HUDEP-2 (cell line): ENCODE data around the gene DRG2.

Source experiments
- DNase-seq, 76 experiments: peaks; one replicate each; lab custom pipeline; 2025; ENCODE audit not compliant: unreplicated experiment in 76 of 76; lab: John Stamatoyannopoulos, UW

The DRG2 gene, protein sequence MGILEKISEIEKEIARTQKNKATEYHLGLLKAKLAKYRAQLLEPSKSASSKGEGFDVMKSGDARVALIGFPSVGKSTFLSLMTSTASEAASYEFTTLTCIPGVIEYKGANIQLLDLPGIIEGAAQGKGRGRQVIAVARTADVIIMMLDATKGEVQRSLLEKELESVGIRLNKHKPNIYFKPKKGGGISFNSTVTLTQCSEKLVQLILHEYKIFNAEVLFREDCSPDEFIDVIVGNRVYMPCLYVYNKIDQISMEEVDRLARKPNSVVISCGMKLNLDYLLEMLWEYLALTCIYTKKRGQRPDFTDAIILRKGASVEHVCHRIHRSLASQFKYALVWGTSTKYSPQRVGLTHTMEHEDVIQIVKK

GRCh38 chr17:18087610-18088491 lies at the start of gene DRG2:
Gene DRG2, plus strand, starts transcription at chr17:18087948. Its CDS starts 76 bp downstream, at chr17:18088024.
- peak in 74 of 76 experiments; percentile 18 to 94 (median 84) for DNase-seq

- peak in 6 of 76 experiments; percentile 9 to 72 (median 40) for DNase-seq
Observed at GRCh38 chr17:18038149-18038850, 49.4 kb upstream of the DRG2 start.

- peak; percentile 74 to 99 (median 98) for DNase-seq
Observed at GRCh38 chr17:18038861-18039534, 48.8 kb upstream of the DRG2 start, which contains the start of the genes ATPAF2 and GID4. Gene ATPAF2, minus strand, starts transcription at chr17:18039168. Its CDS starts 155 bp downstream, at chr17:18039013. Gene GID4, plus strand, starts transcription at chr17:18039408. Its CDS starts 57 bp downstream, at chr17:18039465.

DNA sequence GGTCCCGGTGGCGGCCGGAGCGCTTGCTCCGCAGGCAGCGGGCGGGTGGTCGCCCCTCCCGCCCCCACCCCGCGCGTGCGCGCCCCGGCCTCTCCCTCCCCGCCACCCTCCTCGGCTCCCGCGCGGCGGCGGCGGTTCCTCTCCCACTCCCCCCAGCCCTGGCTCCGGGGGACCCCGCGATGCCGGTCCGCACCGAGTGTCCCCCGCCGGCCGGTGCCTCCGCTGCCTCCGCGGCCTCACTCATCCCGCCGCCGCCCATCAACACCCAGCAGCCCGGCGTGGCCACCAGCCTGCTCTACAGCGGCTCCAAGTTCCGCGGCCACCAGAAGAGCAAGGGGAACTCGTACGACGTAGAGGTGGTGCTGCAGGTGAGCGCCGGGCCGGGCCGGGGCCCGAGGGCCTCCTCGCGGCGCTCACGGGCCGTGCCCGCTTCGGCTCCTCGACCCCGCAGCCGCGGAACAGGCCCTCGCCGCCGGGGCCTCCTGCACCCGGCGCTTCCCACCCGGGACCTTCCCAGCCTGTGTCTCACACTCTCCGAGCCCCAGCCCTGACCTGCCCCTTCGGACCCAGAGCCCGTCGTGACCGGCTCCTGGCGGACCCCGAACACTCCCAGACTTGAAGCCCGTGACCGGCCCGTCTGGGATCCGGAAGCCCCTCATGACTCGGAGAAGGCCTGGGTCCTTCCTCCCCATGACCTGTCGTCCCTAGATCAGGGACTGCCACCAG lies 48.0 kb upstream of the DRG2 start:
- peak in 13 of 76 experiments; percentile 24 to 68 (median 34) for DNase-seq

GRCh38 chr17:18040261-18040858 lies 47.4 kb upstream of the DRG2 start:
- peak in 7 of 76 experiments; percentile 3 to 27 (median 17) for DNase-seq

GRCh38 chr17:18041776-18042175 lies 46.0 kb upstream of the DRG2 start:
- peak in 45 of 76 experiments; percentile 8 to 61 (median 36) for DNase-seq

- peak in 72 of 76 experiments; percentile 24 to 90 (median 70) for DNase-seq
Observed at GRCh38 chr17:18042983-18043382, 44.8 kb upstream of the DRG2 start.

GRCh38 chr17:18043491-18043890 lies 44.3 kb upstream of the DRG2 start:
- peak in 13 of 76 experiments; percentile 15 to 46 (median 32) for DNase-seq

DNA sequence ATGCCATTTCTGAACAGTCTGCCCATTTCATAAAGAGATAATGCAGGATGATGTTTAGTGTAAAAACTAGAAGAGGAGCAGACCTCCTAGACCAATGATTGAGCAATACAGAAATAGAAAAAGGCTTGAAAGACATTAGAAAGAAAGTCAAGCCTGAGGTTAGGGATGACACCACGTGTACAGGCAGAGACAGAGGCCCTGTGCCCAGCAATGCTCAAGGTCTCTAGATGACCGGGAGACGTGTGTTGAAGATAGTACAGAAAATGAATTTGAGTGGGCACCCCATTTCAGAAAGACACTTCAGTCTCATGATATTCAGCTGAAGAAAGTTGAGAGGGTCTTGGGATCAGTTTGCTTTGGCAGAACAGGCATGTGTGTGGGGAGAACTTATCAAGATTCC lies 43.1 kb upstream of the DRG2 start:
- no peak for DNase-seq

DNA sequence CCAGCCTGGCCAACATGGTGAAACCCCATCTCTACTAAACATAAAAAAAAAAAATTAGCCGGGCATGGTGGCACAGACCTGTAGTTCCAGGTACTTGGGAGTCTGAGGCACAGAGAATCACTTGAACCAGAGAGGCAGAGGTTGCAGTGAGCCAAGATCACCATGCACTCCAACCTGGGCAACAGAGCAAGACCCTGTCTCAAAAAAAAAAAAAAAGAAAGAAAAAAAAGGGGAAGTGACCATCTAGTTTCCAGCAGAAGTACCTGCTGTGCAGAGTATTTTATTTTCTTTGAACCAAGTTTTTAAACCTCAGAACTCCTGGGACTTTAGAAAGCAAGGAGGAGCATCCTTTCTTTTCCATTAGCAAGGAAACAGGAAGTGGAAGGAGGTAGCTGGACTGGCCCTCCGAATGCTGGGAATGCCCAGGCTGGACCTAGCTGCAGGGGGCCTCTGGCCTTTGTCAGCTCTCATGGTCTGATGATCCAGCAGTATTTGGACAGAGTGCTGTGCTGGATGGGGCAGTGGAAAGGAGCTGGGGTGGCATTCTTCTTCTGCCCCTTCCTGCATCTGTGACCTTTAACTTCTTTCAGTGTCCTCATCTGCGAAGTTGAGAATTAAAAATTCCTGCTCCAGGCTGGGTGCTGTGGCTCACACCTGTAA lies 41.9 kb upstream of the DRG2 start:
- DNase-seq, result no peak

- DNase-seq, result no peak
Observed at GRCh38 chr17:18055597-18055996, 32.2 kb upstream of the DRG2 start.

DNA sequence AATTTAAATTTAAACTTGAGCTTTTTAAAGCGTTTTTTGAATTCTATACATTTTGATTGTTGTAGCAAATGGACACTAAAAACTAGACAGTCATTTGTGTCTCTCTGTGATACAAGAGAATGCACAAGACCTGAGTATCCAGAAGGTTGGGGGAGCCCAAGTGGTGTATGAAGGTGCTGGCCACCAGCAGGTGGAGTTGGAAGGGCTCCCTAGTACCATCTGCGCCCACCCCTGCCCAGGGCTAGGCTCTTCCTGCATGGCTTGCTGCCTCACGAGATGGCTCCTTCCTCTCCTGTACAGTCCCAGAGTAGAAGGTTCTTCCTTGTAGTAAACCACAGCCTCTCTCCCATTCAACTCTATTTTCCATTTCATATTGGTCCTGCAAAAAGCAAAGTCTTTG lies 31.5 kb upstream of the DRG2 start:
- no peak for DNase-seq

- DNase-seq, result no peak
Observed at GRCh38 chr17:18059283-18059682, 28.5 kb upstream of the DRG2 start.

DNA sequence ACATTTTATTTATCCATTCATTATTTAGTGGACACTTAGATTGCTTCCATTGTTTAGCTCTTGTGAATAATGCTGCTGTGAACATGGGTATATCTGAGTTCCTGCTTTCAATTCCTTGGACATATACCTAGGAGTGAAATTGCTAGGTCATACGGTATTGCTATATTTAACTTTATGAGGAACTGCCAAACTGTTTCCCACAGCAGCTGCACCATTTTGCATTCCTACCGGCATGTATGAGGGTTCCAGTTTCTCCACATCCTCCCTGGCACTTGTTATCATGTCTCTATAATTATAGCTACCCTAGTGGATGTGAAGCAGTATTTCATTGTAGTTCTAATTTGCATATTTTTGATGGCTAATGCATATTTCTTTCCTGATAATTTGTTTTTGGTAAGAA lies 23.7 kb upstream of the DRG2 start:
- no peak for DNase-seq

DNA sequence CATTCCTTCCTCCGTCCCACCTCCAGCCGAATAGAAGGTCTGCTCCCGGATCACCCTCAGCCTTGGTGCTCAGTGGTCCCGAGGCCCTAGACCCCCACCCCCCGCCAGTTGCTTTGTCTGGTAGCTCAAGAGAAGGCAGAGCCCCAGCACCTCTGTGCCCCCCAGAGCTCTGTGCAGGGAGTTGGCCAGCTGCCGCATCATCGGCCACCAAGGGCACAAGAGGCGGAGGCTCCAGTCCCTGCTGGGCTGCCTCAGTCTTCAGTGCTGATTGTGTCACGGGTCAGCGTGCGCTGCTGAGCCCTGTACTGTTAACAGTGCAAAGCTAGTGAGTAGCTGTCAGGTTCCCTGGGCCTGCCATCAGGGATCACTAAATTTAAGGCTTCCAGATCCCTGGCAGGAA lies 22.2 kb upstream of the DRG2 start:
- no peak for DNase-seq

DNA sequence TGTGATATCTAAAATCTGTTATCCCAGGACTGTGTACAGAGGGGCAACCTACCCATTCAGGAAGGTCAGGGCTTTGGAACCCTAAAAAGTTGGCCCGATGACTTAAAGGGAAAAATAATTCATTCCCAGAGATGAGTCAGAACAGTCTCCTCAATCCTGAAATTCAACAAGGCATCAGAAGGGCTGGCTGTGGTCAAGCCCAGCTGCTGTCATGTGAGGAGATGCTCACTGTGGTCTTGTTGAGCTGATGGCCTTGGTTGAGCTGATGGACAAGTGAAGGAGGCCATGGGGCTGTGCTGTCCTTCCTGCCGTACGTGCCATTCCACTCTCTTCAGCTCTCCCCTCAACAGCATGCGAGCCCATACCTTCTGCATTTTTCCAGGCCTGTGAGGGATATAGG lies 20.9 kb upstream of the DRG2 start:
- no peak for DNase-seq

DNA sequence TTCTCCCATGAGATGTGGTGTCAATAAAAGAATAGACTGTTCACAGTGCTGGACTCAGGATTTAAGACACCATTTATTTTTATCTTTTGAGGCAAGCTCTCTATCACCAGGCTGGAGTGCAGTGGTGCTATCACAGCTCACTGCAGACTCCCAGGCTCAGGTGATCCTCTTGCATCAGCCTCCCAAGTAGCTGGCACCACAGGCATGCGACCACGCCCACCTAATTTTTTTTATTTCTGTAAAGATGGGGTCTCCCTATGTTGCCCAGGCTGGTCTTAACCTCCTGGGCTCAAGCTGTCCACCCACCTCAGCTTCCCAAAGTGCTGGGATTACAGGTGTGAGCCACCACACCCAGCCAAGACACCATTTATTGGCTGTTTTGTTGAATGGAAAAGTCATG lies 18.6 kb upstream of the DRG2 start:
- peak in 3 of 76 experiments; percentile 5 to 7 (median 5) for DNase-seq

GRCh38 chr17:18070861-18071340 lies 16.8 kb upstream of the DRG2 start:
- no peak for DNase-seq
